AG04450 (cell line): ENCODE results near the gene MAD1L1. TPM values are rescaled to one million over a fixed set of nuclear protein-coding genes. Genes with fewer than 3 reads are reported as not detected.

Experiments used
- CTCF ChIA-PET: fragments of 300-600, 350-600 bp; formaldehyde crosslinking; extraction: SDS; loops from one replicate; lab custom pipeline; 2022; ENCODE audit warnings: antibody characterized with exemption, inconsistent platforms; lab: Charles Lee
- POLR2A ChIA-PET: fragments of 350-600 bp; formaldehyde crosslinking; extraction: SDS; loops from one replicate; lab custom pipeline; 2021; ENCODE audit warnings: antibody characterized with exemption, inconsistent platforms; lab: Yijun Ruan, JAX
- DNase-seq: peaks from one replicate; pipeline ENCODE4 v3.0.0-alpha.2; 2011; ENCODE audit warnings: low read depth, low spot score
- H3K27ac ChIP-seq: one replicate; pipeline ENCODE4 v1.5.1; 2012; ENCODE audit warnings: low read depth, low read length, control low read depth
- H3K27me3 ChIP-seq: one replicate; pipeline ENCODE4 v1.6.0; 2012; ENCODE audit warnings: low read length; ENCODE audit not compliant: control insufficient read depth, insufficient read depth
- H3K4me3 ChIP-seq: 2 replicates; pipeline ENCODE4 v1.5.1; 2011; ENCODE audit warnings: mild to moderate bottlenecking, low read depth, low read length, control low read depth
- H3K9me3 ChIP-seq: 2 replicates; pipeline ENCODE4 v1.5.1; 2012; ENCODE audit warnings: low read length; ENCODE audit not compliant: control insufficient read depth, insufficient read depth
- polyA plus RNA-seq: library from polyadenylated mRNA; depleted of rRNA; stranded (reverse); fragments of >200 nt; gene quantifications from 2 replicates; pipeline ENCODE4 v1.2.3, GENCODE V29; 2011
- TF ChIP-seq, protein P1 (sequence below): IDR thresholded peaks from 2 replicates; pipeline ENCODE4 v1.5.1; 2011; ENCODE audit warnings: low read depth, low read length, control low read depth, inconsistent platforms

The MAD1L1 gene
- polyA plus RNA-seq, 1 experiment, result 11.9 TPM

- Histone ChIP-seq H3K27me3 (no peaks in the 10 kb centered on the region), H3K27ac (no peak overlapping the region)
Measured at GRCh38 chr7:2014391-2015241, 218.1 kb downstream of the MAD1L1 start.

GRCh38 chr7:2013381-2014311, 219.1 kb downstream of the MAD1L1 start:
- Histone ChIP-seq H3K4me3 (no peak overlapping the region), H3K27ac (no peak overlapping the region), H3K9me3 (peaks cover 3% of the 10 kb centered on the region; the same call in 1 of the 2 replicates), H3K27me3 (no peaks in the 10 kb centered on the region)
- CTCF ChIA-PET, result no interaction called here
- DNase-seq, result no peak
- POLR2A ChIA-PET, result no interaction called here
- TF ChIP-seq, protein P1, sequence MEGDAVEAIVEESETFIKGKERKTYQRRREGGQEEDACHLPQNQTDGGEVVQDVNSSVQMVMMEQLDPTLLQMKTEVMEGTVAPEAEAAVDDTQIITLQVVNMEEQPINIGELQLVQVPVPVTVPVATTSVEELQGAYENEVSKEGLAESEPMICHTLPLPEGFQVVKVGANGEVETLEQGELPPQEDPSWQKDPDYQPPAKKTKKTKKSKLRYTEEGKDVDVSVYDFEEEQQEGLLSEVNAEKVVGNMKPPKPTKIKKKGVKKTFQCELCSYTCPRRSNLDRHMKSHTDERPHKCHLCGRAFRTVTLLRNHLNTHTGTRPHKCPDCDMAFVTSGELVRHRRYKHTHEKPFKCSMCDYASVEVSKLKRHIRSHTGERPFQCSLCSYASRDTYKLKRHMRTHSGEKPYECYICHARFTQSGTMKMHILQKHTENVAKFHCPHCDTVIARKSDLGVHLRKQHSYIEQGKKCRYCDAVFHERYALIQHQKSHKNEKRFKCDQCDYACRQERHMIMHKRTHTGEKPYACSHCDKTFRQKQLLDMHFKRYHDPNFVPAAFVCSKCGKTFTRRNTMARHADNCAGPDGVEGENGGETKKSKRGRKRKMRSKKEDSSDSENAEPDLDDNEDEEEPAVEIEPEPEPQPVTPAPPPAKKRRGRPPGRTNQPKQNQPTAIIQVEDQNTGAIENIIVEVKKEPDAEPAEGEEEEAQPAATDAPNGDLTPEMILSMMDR, result no peak

More at GRCh38 chr7:2014391-2015241, 218.1 kb downstream of the MAD1L1 start:
- TF ChIP-seq, protein P1, result no peak
- POLR2A ChIA-PET, result no interaction called here
- CTCF ChIA-PET, result no interaction called here
- no peak for DNase-seq
- Histone ChIP-seq H3K4me3 (no peak overlapping the region), H3K9me3 (peaks cover 3% of the 10 kb centered on the region; the same call in 1 of the 2 replicates)

GRCh38 chr7:2012981-2013380, 219.8 kb downstream of the MAD1L1 start:
- ChIA-PET POLR2A (interaction anchor here (0.6 kb wide), 1 partner anchor 32 kb away, joined by 5 read pairs; no protein-coding TSS in a partner anchor), CTCF (no interaction called here)
- DNase-seq, result no peak
- Histone ChIP-seq H3K27ac (no peak overlapping the region), H3K4me3 (no peak overlapping the region), H3K27me3 (no peaks in the 10 kb centered on the region), H3K9me3 (peaks cover 3% of the 10 kb centered on the region; the same call in 1 of the 2 replicates)
- TF ChIP-seq, protein P1, result no peak

GRCh38 chr7:2012044-2012900, 220.5 kb downstream of the MAD1L1 start:
- Histone ChIP-seq H3K27me3 (no peaks in the 10 kb centered on the region), H3K4me3 (no peak overlapping the region), H3K9me3 (peaks cover 3% of the 10 kb centered on the region; the same call in 1 of the 2 replicates), H3K27ac (no peak overlapping the region)
- CTCF ChIA-PET, result no interaction called here
- POLR2A ChIA-PET, result interaction anchor here (0.6 kb wide), 1 partner anchor 33 kb away, joined by 5 read pairs; no protein-coding TSS in a partner anchor
- no peak for DNase-seq
- TF ChIP-seq, protein P1, result no peak
